Raji (cell line): ENCODE results near the gene TMEM43.

Source experiments
- POLR2A ChIP-seq: IDR thresholded peaks from 2 replicates; pipeline ENCODE4 v1.6.1; 2011; ENCODE audit warnings: low read depth, low read length, control low read depth; ENCODE audit not compliant: insufficient read depth

Gene TMEM43

GRCh38 chr3:14124615-14125192 is at the start of gene TMEM43, which contains the start of gene CHCHD4:
TMEM43 (plus strand) TSS chr3:14125052; CDS start chr3:14125194, 142 bp downstream.
CHCHD4 (minus strand) TSS chr3:14124870; CDS start chr3:14124676, 194 bp downstream.
- TF ChIP-seq POLR2A: peak; percentile 76

- no peak for TF ChIP-seq POLR2A
These were observed 47.5 kb upstream of the TMEM43 start for GRCh38 chr3:14077310-14077709.

DNA sequence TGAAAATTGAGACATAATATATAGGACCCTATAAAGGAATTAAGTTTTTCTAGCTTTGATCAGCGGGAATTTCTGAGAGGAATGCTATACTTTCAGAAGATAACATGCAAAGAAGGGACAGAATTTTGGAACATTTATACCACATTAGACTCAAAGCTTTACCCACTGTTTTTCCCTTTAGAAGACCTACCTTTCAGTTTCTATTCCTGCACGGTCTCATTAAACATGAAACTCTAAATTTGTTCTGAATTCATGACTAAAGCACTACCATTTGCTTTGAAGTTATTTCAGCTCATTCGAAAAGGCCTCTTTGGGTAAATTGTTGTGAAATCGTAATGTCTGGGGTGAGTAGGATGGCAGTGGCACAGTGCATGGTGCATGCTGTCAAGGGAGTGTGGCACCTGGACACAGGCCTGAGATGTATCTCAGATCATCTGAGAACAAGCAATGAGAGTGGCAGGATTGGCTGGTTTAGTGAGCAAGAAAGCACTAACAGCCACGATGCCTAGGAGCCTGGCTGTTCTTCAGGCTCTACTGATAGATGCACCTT is 42.7 kb upstream of the TMEM43 start:
- TF ChIP-seq POLR2A: no peak

DNA sequence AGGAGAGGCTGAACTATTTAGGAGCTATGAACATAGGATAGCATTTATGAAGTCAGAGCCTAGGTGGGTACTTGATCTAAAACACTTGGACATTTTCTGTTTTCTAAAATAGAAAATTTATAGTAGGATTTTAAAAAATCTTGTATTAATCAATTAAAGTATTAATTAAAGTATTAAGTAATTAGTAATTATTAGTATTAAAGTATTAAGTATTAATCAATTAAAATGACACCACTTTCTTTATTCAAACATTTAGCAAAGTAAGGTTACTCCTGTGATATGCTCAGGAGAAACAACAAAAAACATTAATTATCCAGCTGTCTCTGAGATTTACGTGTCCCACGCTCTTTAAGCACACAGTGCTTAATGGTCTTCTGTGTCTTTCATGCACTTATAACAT is 32.4 kb upstream of the TMEM43 start:
- TF ChIP-seq POLR2A: no peak

GRCh38 chr3:14093831-14094230 is 31.0 kb upstream of the TMEM43 start:
- TF ChIP-seq POLR2A: no peak

DNA sequence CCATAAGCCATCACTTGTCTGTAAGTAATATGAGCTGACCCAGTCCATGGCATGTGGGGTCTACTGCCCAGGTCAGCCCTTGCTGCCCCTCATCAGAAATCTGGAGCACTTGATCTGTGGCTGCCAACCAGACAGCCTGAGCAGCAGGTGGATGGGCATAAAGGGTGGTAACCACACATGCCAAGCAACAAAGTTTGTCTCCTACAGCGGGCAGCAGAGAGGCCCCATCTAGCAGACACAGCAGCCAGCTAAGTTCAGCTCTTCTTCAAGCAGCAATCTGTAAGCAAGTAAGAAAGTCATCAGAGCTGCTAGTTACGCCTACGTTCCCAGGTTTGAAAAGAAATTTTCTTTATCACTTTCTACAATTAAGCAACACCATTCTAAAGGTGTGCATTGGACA is 28.1 kb upstream of the TMEM43 start:
- no peak for TF ChIP-seq POLR2A

DNA sequence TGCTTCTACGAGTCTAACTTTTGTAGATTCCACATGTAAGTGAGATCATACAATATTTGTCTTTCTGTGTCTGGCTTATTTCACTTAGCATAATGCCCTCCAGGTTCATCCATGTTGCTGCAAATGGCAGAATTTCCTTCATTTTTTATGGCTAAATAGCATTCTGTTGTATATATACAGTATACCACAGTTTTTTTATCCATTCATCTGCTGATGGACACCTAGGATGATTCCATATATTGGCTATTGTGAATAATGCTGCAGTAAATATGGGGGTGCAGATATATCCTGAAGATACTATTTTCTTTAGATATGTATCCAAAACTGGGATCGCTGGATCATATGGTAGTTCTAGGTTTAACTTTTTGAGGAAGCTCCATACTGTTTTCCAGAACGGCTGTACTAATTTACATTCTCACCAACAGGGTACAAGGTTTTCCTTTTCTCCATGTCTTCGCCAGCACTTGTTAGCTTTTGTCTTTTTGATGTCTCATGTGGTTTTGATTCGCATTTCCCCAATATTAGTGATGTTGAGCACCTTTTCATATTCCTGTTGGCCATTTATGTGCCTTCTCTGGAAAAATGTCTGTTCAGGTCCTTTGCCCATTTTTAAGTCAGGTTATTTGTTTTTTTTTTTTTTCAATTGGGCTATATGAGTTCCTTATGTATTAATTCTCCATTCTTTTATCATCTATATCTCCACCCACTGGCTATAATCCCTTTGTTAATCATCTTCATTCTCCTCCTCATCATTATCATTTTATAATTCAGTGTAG is 27.0 kb upstream of the TMEM43 start:
- TF ChIP-seq POLR2A: no peak

- TF ChIP-seq POLR2A: no peak
These were observed 14.2 kb upstream of the TMEM43 start for GRCh38 chr3:14110699-14111098.

DNA sequence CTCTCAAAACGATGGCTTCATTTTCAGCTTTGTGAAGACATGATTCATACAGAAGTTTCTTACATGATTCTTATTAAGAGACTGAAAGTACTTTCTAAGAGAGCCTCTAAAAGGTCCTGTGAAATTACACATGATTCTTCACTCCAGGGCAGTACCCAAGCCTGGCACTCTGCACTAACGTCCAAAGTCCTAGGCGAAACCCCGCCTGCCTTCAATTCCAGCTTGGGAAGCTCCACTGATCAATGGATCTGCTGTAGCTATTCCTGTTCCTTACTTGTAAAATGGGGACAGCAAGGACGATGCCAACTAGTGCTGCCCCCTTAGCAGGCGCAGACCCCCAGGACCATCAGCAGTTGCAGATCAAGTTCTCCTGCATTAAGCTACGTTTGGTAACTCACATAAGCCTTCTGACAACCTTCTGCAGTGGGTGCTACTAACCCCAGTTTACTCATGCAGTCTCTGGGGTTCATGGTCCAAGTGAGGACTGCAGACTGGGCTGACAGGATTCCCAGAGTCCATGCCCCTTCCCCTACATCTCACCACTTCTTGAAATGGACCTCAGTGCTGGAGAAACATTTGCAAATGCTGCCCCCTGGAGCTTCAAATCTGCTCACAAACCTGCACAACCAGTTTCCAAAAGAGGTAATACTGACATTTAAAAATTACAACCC is 10.8 kb upstream of the TMEM43 start:
- TF ChIP-seq POLR2A: no peak

DNA sequence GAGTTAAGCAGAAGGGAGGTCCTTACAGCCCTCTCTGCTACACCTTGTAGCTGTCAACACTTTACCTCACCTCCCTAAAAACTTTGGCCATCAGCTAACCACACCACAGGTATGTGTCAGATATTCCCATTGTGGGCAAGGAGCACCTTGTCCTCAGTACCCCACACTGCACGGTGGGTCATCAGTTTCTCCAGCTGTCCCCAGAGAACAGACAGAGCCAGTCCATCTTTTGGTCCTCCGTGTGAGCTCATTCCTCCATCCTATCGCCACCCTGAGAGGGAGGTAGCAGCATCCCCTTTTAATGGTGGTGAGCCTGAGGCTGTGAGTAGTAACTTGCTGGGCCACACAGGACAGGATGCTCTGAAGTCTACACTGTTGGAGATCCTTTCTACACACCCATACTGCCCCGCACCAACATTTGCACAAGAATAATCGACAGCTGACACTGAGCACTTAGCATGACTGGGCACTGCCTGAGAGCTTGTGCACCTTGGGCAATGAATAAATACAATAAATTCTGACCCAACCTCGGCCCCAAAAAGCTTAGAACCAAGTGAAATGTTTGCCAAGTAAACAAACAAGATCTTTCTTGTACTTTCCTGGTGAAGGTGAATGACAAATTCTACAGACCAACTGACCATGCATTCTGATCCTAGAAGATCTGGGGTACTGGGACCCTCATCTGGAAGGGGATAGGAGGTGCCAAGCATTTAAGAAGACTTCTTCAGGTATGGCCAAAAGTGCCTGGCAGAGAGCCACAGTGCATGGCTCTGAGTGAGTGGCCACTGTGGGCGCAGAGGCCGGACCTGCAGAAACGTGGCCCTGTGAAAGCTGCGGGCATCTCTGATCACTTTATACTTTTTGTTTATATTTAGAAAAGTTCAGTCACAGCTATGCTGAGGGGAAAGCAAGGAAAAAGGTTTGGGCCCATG is 7.1 kb upstream of the TMEM43 start:
- TF ChIP-seq POLR2A: no peak

DNA sequence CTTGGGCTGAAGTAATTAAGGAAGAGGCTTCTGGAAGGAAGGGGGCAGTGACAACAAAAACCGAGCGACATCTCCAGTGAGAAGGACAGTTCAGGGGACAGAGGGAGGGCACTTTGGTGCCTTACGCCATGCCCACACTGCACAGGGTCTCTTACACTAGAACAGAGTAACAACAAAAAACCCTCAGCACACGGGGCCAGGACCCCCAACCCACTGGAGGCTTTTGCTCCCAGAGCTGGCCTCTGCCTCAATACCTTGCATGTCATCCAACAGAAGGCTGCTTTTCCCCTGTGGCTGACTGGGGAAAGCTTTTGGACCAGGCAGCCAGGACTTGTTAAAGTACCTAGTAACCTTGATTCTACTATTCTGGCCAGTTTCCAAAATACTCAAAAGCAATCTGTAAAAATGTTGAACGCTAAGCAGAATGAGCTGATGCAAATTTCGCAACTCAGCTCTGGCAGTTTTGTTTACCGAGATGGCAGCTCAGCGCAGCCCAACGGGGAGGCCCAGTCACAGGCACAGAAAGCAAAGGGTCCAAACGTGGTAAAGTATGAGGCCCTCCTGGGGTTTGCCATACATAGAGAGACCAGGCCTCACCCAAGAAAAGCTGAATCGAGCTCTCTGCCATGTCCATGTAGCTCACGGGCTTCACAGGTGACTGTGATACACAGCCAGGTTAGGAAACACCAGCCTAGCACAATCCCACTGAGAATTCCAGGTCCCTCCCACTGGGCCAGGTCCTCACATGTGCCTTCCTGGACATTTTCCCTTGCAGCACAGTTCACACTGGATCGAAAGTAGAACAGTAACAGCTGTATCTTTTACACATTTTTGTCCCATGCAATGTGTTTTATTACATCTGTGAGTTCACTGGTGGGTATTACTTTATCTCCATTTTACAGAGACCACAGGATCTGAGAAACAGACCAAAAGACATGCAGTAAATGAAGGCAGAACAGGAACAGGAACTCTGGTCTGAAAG is 6.2 kb upstream of the TMEM43 start:
- TF ChIP-seq POLR2A: no peak

DNA sequence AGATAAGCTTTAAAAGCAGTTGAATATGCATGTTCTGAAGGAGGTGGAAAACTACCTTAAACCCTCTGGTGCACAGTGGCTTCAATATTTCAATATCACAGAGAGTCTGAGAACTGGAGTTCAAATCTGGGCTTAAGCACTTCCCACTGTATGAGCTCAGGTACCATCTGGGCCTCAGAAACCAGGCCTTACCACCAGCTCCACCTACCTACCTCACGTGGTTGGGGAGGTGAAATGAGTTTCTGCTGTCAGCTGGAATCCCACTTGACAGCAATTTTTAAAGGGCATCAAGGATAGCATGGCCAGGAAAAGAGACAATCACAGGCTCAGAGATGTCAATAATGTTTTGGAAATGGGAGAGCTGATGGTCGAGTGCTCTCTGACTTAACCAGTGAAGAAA is 5.2 kb upstream of the TMEM43 start:
- TF ChIP-seq POLR2A: no peak

GRCh38 chr3:14120111-14120920 is 4.5 kb upstream of the TMEM43 start:
- TF ChIP-seq POLR2A: no peak
